GM23338 (cell line): ENCODE results near the gene TUBGCP2. TPM values are rescaled to one million over a fixed set of nuclear protein-coding genes. Genes with fewer than 3 reads are reported as not detected.

Experiments
- ATAC-seq: fragments of 200-7000 bp; cut with Tn5 transposase; 3 replicates; pipeline ENCODE4 v1.9.1; 2020
- DNase-seq: peaks from one replicate; pipeline ENCODE4 v3.0.0-alpha.2; 2015; ENCODE audit warnings: low spot score
- H2AFZ ChIP-seq: fragments of 200-600 bp; sonication (generic); 2 replicates; pipeline ENCODE4 v1.8.0; 2016; ENCODE audit warnings: antibody characterized with exemption, mild to moderate bottlenecking, moderate library complexity
- H3F3A ChIP-seq: fragments of 200-600 bp; sonication (generic); replicated peaks from 2 replicates; pipeline ENCODE4 v1.8.0; 2017; ENCODE audit warnings: antibody characterized with exemption, mixed run types, low read depth
- H3K27ac ChIP-seq: fragments of 200-600 bp; sonication (generic); 2 replicates; pipeline ENCODE4 v1.6.1; 2016; ENCODE audit warnings: low read depth
- H3K27me3 ChIP-seq: fragments of 200-600 bp; sonication (generic); 2 replicates; pipeline ENCODE4 v1.8.0; 2016; ENCODE audit warnings: mild to moderate bottlenecking, mixed run types, moderate library complexity; ENCODE audit not compliant: insufficient read depth
- H3K36me3 ChIP-seq: fragments of 200-600 bp; sonication (generic); 2 replicates; pipeline ENCODE4 v1.8.0; 2016; ENCODE audit warnings: mild to moderate bottlenecking; ENCODE audit not compliant: insufficient read depth
- H3K4me1 ChIP-seq: fragments of 200-600 bp; sonication (generic); 2 replicates; pipeline ENCODE4 v1.8.0; 2016; ENCODE audit warnings: mild to moderate bottlenecking, moderate library complexity; ENCODE audit not compliant: insufficient read depth
- H3K4me2 ChIP-seq: fragments of 200-600 bp; sonication (generic); 2 replicates; pipeline ENCODE4 v1.7.1; 2017; ENCODE audit warnings: mixed run types
- H3K4me3 ChIP-seq: fragments of 200-600 bp; sonication (generic); 2 replicates; pipeline ENCODE4 v1.6.1; 2016; ENCODE audit warnings: mixed run types
- H3K79me2 ChIP-seq: fragments of 200-600 bp; sonication (generic); replicated peaks from 2 replicates; pipeline ENCODE4 v1.8.0; 2017; ENCODE audit warnings: mild to moderate bottlenecking; ENCODE audit not compliant: insufficient read depth
- H3K9me2 ChIP-seq: fragments of 200-600 bp; sonication (generic); 2 replicates; pipeline ENCODE4 v1.8.0; 2017; ENCODE audit not compliant: insufficient read depth
- H4K20me1 ChIP-seq: fragments of 200-600 bp; sonication (generic); replicated peaks from 2 replicates; pipeline ENCODE4 v1.8.0; 2017; ENCODE audit warnings: mild to moderate bottlenecking; ENCODE audit not compliant: insufficient read depth
- H3K27ac Mint-ChIP-seq: 2 replicates; pipeline ENCODE4 v1.8.0; 2020; ENCODE audit warnings: inconsistent platforms, mild to moderate bottlenecking, moderate library complexity, mixed read lengths
- H3K27me3 Mint-ChIP-seq: 3 replicates; pipeline ENCODE4 v1.8.0; 2022; ENCODE audit warnings: low read depth, mild to moderate bottlenecking, moderate library complexity, mixed read lengths, inconsistent platforms; ENCODE audit not compliant: insufficient read depth, poor library complexity
- H3K36me3 Mint-ChIP-seq: 3 replicates; pipeline ENCODE4 v1.8.0; 2021; ENCODE audit warnings: low read depth, mild to moderate bottlenecking, inconsistent platforms, moderate library complexity, mixed read lengths
- H3K4me1 Mint-ChIP-seq: 3 replicates; pipeline ENCODE4 v1.8.0; 2020; ENCODE audit warnings: mild to moderate bottlenecking, inconsistent platforms, mixed read lengths
- H3K4me3 Mint-ChIP-seq: 3 replicates; pipeline ENCODE4 v1.8.0; 2021; ENCODE audit warnings: moderate library complexity, mild to moderate bottlenecking, inconsistent platforms, mixed read lengths
- H3K9me3 Mint-ChIP-seq: 3 replicates; pipeline ENCODE4 v1.8.0; 2020; ENCODE audit warnings: moderate library complexity, mild to moderate bottlenecking, inconsistent platforms, mixed read lengths
- CREB1 ChIP-seq: fragments of 250-450 bp; sonication (Bioruptor Pico); IDR thresholded peaks from 2 replicates; pipeline ENCODE4 v1.5.0; 2020; ENCODE audit warnings: low read depth, mild to moderate bottlenecking, moderate library complexity
- EZH2phosphoT487 ChIP-seq: fragments of 200-600 bp; sonication (generic); IDR thresholded peaks from one replicate; pipeline ENCODE4 v1.8.1; 2018; ENCODE audit warnings: antibody characterized with exemption; ENCODE audit not compliant: unreplicated experiment
- JUNB ChIP-seq: IDR thresholded peaks from one replicate; pipeline ENCODE4 v1.6.1; 2016; ENCODE audit warnings: antibody characterized with exemption; ENCODE audit not compliant: unreplicated experiment
- POLR2AphosphoS5 ChIP-seq: IDR thresholded peaks from 2 replicates; pipeline ENCODE4 v1.6.1; 2016; ENCODE audit warnings: antibody characterized with exemption, low read depth
- ZNF331 ChIP-seq: fragments of 250-450 bp; sonication (Bioruptor Pico); IDR thresholded peaks from 2 replicates; pipeline ENCODE4 v1.5.0; 2020; ENCODE audit warnings: low read depth, mild to moderate bottlenecking, moderate library complexity
- ZNF462 ChIP-seq: fragments of 250-450 bp; sonication (Bioruptor Pico); IDR thresholded peaks from 2 replicates; pipeline ENCODE4 v1.5.0; 2020; ENCODE audit warnings: mild to moderate bottlenecking, moderate library complexity
- polyA plus RNA-seq: library from polyadenylated mRNA; unstranded; fragments of >200 nt; fragmentation: Nextera tagmentation; extraction: Ambion mirVana; gene quantifications from 2 replicates; pipeline ENCODE4 v1.2.1, GENCODE V29; 2016
- total RNA-seq: library from RNA; depleted of rRNA; stranded (reverse); fragments of >200 nt; shearing (Covaris generic); gene quantifications from 2 replicates; pipeline ENCODE4 v1.2.3, GENCODE V29; 2014
- TF ChIP-seq, protein P1 (sequence below): IDR thresholded peaks from one replicate; pipeline ENCODE4 v1.6.1; 2018; ENCODE audit warnings: antibody characterized with exemption; ENCODE audit not compliant: unreplicated experiment
- TF ChIP-seq, protein P2 (sequence below), 2 experiments: fragments of 200-600 bp in 1 of 2; sonication (generic) in 1 of 2; conservative IDR thresholded peaks; 2 replicates each; pipeline versions ENCODE4 v1.5.1 to v1.6.1; 2016 to 2017; ENCODE audit warnings: antibody characterized with exemption in 2 of 2, low read depth in 2 of 2, mild to moderate bottlenecking in 2 of 2, moderate library complexity in 1 of 2

TUBGCP2 gene
- total and polyA plus RNA-seq, 2 experiments from 2014 or later = 59.6 to 67.7 TPM

- H3K9me3 Mint-ChIP-seq = peaks cover 2% of the 10 kb centered on the region; the same call in 2 of the 3 replicates
- peak overlapping the region; percentile 93 for H3K27ac Mint-ChIP-seq
- Histone ChIP-seq H3F3A (peaks cover 18% of the 10 kb centered on the region), H3K79me2 (peaks cover 47% of the 10 kb centered on the region), H3K27me3 (no peaks in the 10 kb centered on the region), H2AFZ (no peak overlapping the region), H3K4me2 (peak overlapping the region; percentile 100), H3K4me3 (peak overlapping the region; percentile 98), H3K36me3 (peaks cover 5% of the 10 kb centered on the region; the same call in 1 of the 2 replicates), H3K27ac (peak overlapping the region; percentile 88; the same call in 1 of the 2 replicates), H3K9me2 (no peaks in the 10 kb centered on the region), H3K4me1 (peaks cover 10% of the 10 kb centered on the region; the same call in 1 of the 2 replicates), H4K20me1 (peaks cover 24% of the 10 kb centered on the region)
- ATAC-seq = peak; percentile 32
- H3K36me3 Mint-ChIP-seq = peaks cover 22% of the 10 kb centered on the region
- no peak for TF ChIP-seq JUNB
- no peak for TF ChIP-seq POLR2AphosphoS5
- TF ChIP-seq, protein P1, sequence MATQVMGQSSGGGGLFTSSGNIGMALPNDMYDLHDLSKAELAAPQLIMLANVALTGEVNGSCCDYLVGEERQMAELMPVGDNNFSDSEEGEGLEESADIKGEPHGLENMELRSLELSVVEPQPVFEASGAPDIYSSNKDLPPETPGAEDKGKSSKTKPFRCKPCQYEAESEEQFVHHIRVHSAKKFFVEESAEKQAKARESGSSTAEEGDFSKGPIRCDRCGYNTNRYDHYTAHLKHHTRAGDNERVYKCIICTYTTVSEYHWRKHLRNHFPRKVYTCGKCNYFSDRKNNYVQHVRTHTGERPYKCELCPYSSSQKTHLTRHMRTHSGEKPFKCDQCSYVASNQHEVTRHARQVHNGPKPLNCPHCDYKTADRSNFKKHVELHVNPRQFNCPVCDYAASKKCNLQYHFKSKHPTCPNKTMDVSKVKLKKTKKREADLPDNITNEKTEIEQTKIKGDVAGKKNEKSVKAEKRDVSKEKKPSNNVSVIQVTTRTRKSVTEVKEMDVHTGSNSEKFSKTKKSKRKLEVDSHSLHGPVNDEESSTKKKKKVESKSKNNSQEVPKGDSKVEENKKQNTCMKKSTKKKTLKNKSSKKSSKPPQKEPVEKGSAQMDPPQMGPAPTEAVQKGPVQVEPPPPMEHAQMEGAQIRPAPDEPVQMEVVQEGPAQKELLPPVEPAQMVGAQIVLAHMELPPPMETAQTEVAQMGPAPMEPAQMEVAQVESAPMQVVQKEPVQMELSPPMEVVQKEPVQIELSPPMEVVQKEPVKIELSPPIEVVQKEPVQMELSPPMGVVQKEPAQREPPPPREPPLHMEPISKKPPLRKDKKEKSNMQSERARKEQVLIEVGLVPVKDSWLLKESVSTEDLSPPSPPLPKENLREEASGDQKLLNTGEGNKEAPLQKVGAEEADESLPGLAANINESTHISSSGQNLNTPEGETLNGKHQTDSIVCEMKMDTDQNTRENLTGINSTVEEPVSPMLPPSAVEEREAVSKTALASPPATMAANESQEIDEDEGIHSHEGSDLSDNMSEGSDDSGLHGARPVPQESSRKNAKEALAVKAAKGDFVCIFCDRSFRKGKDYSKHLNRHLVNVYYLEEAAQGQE = no peak
- TF ChIP-seq EZH2phosphoT487 = no peak
- TF ChIP-seq, protein P2, sequence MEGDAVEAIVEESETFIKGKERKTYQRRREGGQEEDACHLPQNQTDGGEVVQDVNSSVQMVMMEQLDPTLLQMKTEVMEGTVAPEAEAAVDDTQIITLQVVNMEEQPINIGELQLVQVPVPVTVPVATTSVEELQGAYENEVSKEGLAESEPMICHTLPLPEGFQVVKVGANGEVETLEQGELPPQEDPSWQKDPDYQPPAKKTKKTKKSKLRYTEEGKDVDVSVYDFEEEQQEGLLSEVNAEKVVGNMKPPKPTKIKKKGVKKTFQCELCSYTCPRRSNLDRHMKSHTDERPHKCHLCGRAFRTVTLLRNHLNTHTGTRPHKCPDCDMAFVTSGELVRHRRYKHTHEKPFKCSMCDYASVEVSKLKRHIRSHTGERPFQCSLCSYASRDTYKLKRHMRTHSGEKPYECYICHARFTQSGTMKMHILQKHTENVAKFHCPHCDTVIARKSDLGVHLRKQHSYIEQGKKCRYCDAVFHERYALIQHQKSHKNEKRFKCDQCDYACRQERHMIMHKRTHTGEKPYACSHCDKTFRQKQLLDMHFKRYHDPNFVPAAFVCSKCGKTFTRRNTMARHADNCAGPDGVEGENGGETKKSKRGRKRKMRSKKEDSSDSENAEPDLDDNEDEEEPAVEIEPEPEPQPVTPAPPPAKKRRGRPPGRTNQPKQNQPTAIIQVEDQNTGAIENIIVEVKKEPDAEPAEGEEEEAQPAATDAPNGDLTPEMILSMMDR (conservative IDR thresholded peaks at IDR 0.05; ENCODE audit: low read depth in 2 of 2) = peak; percentile 69 to 71
- no peak for TF ChIP-seq ZNF331 (CRISPR knock-in tag)
- no peak for TF ChIP-seq CREB1 (CRISPR knock-in tag)
- no peak for TF ChIP-seq ZNF462 (CRISPR knock-in tag)
- DNase-seq = peak; percentile 78
- peaks cover 4% of the 10 kb centered on the region for H3K4me1 Mint-ChIP-seq
- H3K4me3 Mint-ChIP-seq = peak overlapping the region; percentile 97
- peaks cover 6% of the 10 kb centered on the region for H3K27me3 Mint-ChIP-seq
These were observed 774 bp downstream of the TUBGCP2 start for GRCh38 chr10:133307776-133308420.
